Prostate gland (tissue), 2 donors: ENCODE data around the gene AFF3.

Experiments
- CTCF ChIP-seq, 4 experiments: fragments of 200-600 bp in 2 of 4; fragments of 450-650 bp in 2 of 4; sonication (generic) in 2 of 4; IDR thresholded peaks; 1 replicate in 3 of 4; 2 replicates in 1 of 4; pipeline ENCODE4 v1.5.1; 2016 to 2019; ENCODE audit warnings: antibody characterized with exemption in 4 of 4, mild to moderate bottlenecking in 2 of 4, moderate library complexity in 2 of 4
- POLR2A ChIP-seq: fragments of 450-650 bp; IDR thresholded peaks from one replicate; pipeline ENCODE4 v1.6.1; 2016; ENCODE audit warnings: antibody characterized with exemption, mild to moderate bottlenecking

- TF ChIP-seq POLR2A = no peak
- TF ChIP-seq CTCF (IDR thresholded peaks at IDR 0.05) = no peak
Observed at GRCh38 chr2:99886418-99886817, 256.0 kb downstream of the AFF3 start.
